AG04449 (cell line): Measurements from ENCODE around the gene EVPL.

Experiments
- CTCF ChIA-PET: fragments of 350-600 bp; formaldehyde crosslinking; extraction: SDS; loops from one replicate; lab custom pipeline; 2021; ENCODE audit warnings: antibody characterized with exemption; lab: Yijun Ruan, JAX
- POLR2A ChIA-PET: fragments of 400-600, 350-600 bp; formaldehyde crosslinking; extraction: SDS; loops from one replicate; lab custom pipeline; 2020; ENCODE audit warnings: antibody characterized with exemption, inconsistent platforms; lab: Yijun Ruan, JAX
- DNase-seq: peaks from one replicate; pipeline ENCODE4 v3.0.0-alpha.2; 2010; ENCODE audit warnings: low read depth, low spot score
- H3K4me3 ChIP-seq: 2 replicates; pipeline ENCODE4 v1.5.1; 2011; ENCODE audit warnings: low read depth, mild to moderate bottlenecking, control low read depth, low read length
- CTCF ChIP-seq: IDR thresholded peaks from one replicate; pipeline ENCODE4 v1.5.1; 2011; ENCODE audit warnings: mild to moderate bottlenecking, moderate library complexity, low read length, control low read depth, inconsistent platforms; ENCODE audit not compliant: insufficient read depth; ENCODE audit errors: missing control alignments

EVPL gene

GRCh38 chr17:76009969-76010661 lies 17.0 kb downstream of the EVPL start:
- H3K4me3 ChIP-seq, result no peak overlapping the region
- ChIA-PET CTCF (interaction anchor here (0.7 to 17.3 kb wide), 10 partner anchors 8 to 289 kb away, joined by 3 to 363 read pairs (median 5); partner anchors contain the start of genes CDK3 and MRPL38), POLR2A (no interaction called here)
- no peak for DNase-seq
- TF ChIP-seq CTCF, result no peak

GRCh38 chr17:76009447-76009846 lies 17.7 kb downstream of the EVPL start:
- ChIA-PET POLR2A (no interaction called here), CTCF (interaction anchor here (0.7 to 17.3 kb wide), 7 partner anchors 5 to 271 kb away, joined by 3 to 363 read pairs (median 113); partner anchors contain the start of genes CDK3 and MRPL38)
- H3K4me3 ChIP-seq, result no peak overlapping the region
- no peak for TF ChIP-seq CTCF
- DNase-seq, result no peak

GRCh38 chr17:76008630-76009425 lies 18.3 kb downstream of the EVPL start:
- CTCF ChIA-PET, result interaction anchor here (1.1 to 17.3 kb wide), 8 partner anchors 6 to 375 kb away, joined by 3 to 363 read pairs (median 58); partner anchors contain the start of genes CDK3, MRPL38 and SMIM5
- no peak for TF ChIP-seq CTCF
- no peak for DNase-seq
- POLR2A ChIA-PET, result no interaction called here
- no peak overlapping the region for H3K4me3 ChIP-seq

- no peak for DNase-seq
- no peak overlapping the region for H3K4me3 ChIP-seq
- TF ChIP-seq CTCF, result no peak
- ChIA-PET CTCF (interaction anchor here (1.1 to 17.3 kb wide), 8 partner anchors 6 to 375 kb away, joined by 3 to 363 read pairs (median 58); partner anchors contain the start of genes CDK3, MRPL38 and SMIM5), POLR2A (interaction anchor here (0.7 kb wide), 1 partner anchor 9 kb away, joined by 3 read pairs; no protein-coding TSS in a partner anchor)
These were observed 18.9 kb downstream of the EVPL start for GRCh38 chr17:76008208-76008607.

GRCh38 chr17:76007850-76008165 lies 19.3 kb downstream of the EVPL start:
- no peak for TF ChIP-seq CTCF
- ChIA-PET CTCF (interaction anchor here (1.0 to 17.3 kb wide), 10 partner anchors 6 to 374 kb away, joined by 3 to 363 read pairs (median 4); partner anchors contain the start of genes CDK3, MRPL38 and SMIM5), POLR2A (interaction anchor here (0.7 to 1.0 kb wide), 2 partner anchors 10 to 103 kb away, joined by 3 read pairs; no protein-coding TSS in a partner anchor)
- no peak overlapping the region for H3K4me3 ChIP-seq
- DNase-seq, result no peak
